Activated naive CD8-positive, alpha-beta T cell treated with anti-CD3 and anti-CD28 coated beads, Interleukin-2, amount 10 ng/mL, durations not matched to agents 7 days and 5 days (primary cell): ENCODE measurements around the gene PURA. TPM values are rescaled to one million over a fixed set of nuclear protein-coding genes. Genes with fewer than 3 reads are reported as not detected.

Source experiments
- ATAC-seq: fragments of 150-1000 bp; cut with Tn5 transposase; one replicate; pipeline ENCODE4 v1.10.0; 2021; ENCODE audit warnings: low read depth, moderate library complexity
- POLR2A ChIA-PET: fragments of 350-600 bp; sonication (Branson Sonifier 250); formaldehyde crosslinking; loops from one replicate; lab custom pipeline; 2021; ENCODE audit warnings: antibody characterized with exemption; lab: Charles Lee
- DNase-seq: peaks from one replicate; pipeline ENCODE4 v3.0.0; 2021
- H3K27ac Mint-ChIP-seq: one replicate; pipeline ENCODE4 v1.8.0; 2022; ENCODE audit warnings: mild to moderate bottlenecking, mixed read lengths
- H3K27me3 Mint-ChIP-seq: one replicate; pipeline ENCODE4 v1.8.0; 2022; ENCODE audit warnings: mild to moderate bottlenecking, moderate library complexity, mixed read lengths
- H3K36me3 Mint-ChIP-seq: one replicate; pipeline ENCODE4 v1.8.0; 2021; ENCODE audit warnings: mild to moderate bottlenecking, mixed read lengths
- H3K4me1 Mint-ChIP-seq: one replicate; pipeline ENCODE4 v1.8.0; 2021; ENCODE audit warnings: mixed read lengths
- H3K4me3 Mint-ChIP-seq: one replicate; pipeline ENCODE4 v1.8.0; 2022; ENCODE audit warnings: mild to moderate bottlenecking, moderate library complexity, mixed read lengths
- H3K9me3 Mint-ChIP-seq: one replicate; pipeline ENCODE4 v1.8.0; 2021; ENCODE audit warnings: mixed read lengths
- total RNA-seq, 2 experiments: library from RNA; stranded (reverse); gene quantifications; one replicate each; pipeline ENCODE4 v1.2.3, GENCODE V29; 2021

The PURA gene
- total RNA-seq, 2 experiments from 2014 or later, result 19.8 TPM

GRCh38 chr5:140133514-140134167 is 19.7 kb downstream of the PURA start:
- Mint-ChIP-seq H3K9me3 (no peaks in the 10 kb centered on the region), H3K36me3 (no peaks in the 10 kb centered on the region), H3K4me3 (no peak overlapping the region), H3K27me3 (peaks cover 6% of the 10 kb centered on the region), H3K27ac (no peak overlapping the region), H3K4me1 (peaks cover 38% of the 10 kb centered on the region)
- no peak for ATAC-seq
- DNase-seq, result no peak
- POLR2A ChIA-PET, result interaction anchor here (1.2 kb wide), 1 partner anchor 26 kb away, joined by 4 read pairs; no protein-coding TSS in a partner anchor

- H3K9me3 Mint-ChIP-seq, result no peaks in the 10 kb centered on the region
- ATAC-seq (no peak), DNase-seq (no peak)
- H3K36me3 Mint-ChIP-seq, result no peaks in the 10 kb centered on the region
- no peak overlapping the region for H3K4me3 Mint-ChIP-seq
- POLR2A ChIA-PET, result interaction anchor here (1.2 kb wide), 1 partner anchor 27 kb away, joined by 4 read pairs; no protein-coding TSS in a partner anchor
- H3K27me3 Mint-ChIP-seq, result peaks cover 6% of the 10 kb centered on the region
- H3K4me1 Mint-ChIP-seq, result peaks cover 38% of the 10 kb centered on the region
- H3K27ac Mint-ChIP-seq, result peak overlapping the region; percentile 50
These were observed 20.5 kb downstream of the PURA start for GRCh38 chr5:140134277-140134935.

- ATAC-seq (no peak), DNase-seq (no peak)
- Mint-ChIP-seq H3K27ac (no peak overlapping the region), H3K36me3 (no peaks in the 10 kb centered on the region), H3K27me3 (peaks cover 6% of the 10 kb centered on the region), H3K9me3 (no peaks in the 10 kb centered on the region), H3K4me1 (peaks cover 38% of the 10 kb centered on the region), H3K4me3 (no peak overlapping the region)
- POLR2A ChIA-PET, result interaction anchor here (0.7 kb wide), 1 partner anchor 12 kb away, joined by 3 read pairs; no protein-coding TSS in a partner anchor
These were observed 21.2 kb downstream of the PURA start for GRCh38 chr5:140135127-140135526.

- POLR2A ChIA-PET, result no interaction called here
These were observed 22.7 kb downstream of the PURA start for GRCh38 chr5:140136624-140137023.

GRCh38 chr5:140140435-140140834 is 26.5 kb downstream of the PURA start:
- POLR2A ChIA-PET, result no interaction called here
- Mint-ChIP-seq H3K4me1 (peaks cover 9% of the 10 kb centered on the region), H3K27me3 (peaks cover 9% of the 10 kb centered on the region), H3K36me3 (no peaks in the 10 kb centered on the region), H3K4me3 (no peak overlapping the region), H3K27ac (no peak overlapping the region), H3K9me3 (no peaks in the 10 kb centered on the region)
- DNase-seq (no peak), ATAC-seq (no peak)

More at GRCh38 chr5:140136624-140137023, 22.7 kb downstream of the PURA start:
- no peak overlapping the region for H3K27ac Mint-ChIP-seq
- ATAC-seq (no peak), DNase-seq (no peak)
- H3K27me3 Mint-ChIP-seq, result peaks cover 6% of the 10 kb centered on the region
- no peaks in the 10 kb centered on the region for H3K9me3 Mint-ChIP-seq
- H3K4me1 Mint-ChIP-seq, result peaks cover 28% of the 10 kb centered on the region
- no peaks in the 10 kb centered on the region for H3K36me3 Mint-ChIP-seq
- no peak overlapping the region for H3K4me3 Mint-ChIP-seq

- H3K27me3 Mint-ChIP-seq, result peaks cover 13% of the 10 kb centered on the region
- peaks cover 12% of the 10 kb centered on the region for H3K4me1 Mint-ChIP-seq
- no peaks in the 10 kb centered on the region for H3K36me3 Mint-ChIP-seq
- no peak overlapping the region for H3K27ac Mint-ChIP-seq
- ATAC-seq (no peak), DNase-seq (no peak)
- H3K4me3 Mint-ChIP-seq, result no peak overlapping the region
- H3K9me3 Mint-ChIP-seq, result no peaks in the 10 kb centered on the region
- POLR2A ChIA-PET, result no interaction called here
These were observed 27.3 kb downstream of the PURA start for GRCh38 chr5:140141241-140141640.

- no peak overlapping the region for H3K4me3 Mint-ChIP-seq
- POLR2A ChIA-PET, result no interaction called here
- no peaks in the 10 kb centered on the region for H3K9me3 Mint-ChIP-seq
- DNase-seq, result no peak
- no peaks in the 10 kb centered on the region for H3K36me3 Mint-ChIP-seq
- H3K27me3 Mint-ChIP-seq, result peaks cover 19% of the 10 kb centered on the region
- H3K4me1 Mint-ChIP-seq, result peaks cover 12% of the 10 kb centered on the region
- H3K27ac Mint-ChIP-seq, result no peak overlapping the region
- no peak for ATAC-seq
These were observed 28.3 kb downstream of the PURA start for GRCh38 chr5:140142246-140142645.

GRCh38 chr5:140142856-140143255 is 28.9 kb downstream of the PURA start:
- Mint-ChIP-seq H3K4me3 (no peak overlapping the region), H3K9me3 (no peaks in the 10 kb centered on the region), H3K27me3 (peaks cover 25% of the 10 kb centered on the region), H3K4me1 (peaks cover 10% of the 10 kb centered on the region), H3K27ac (no peak overlapping the region), H3K36me3 (no peaks in the 10 kb centered on the region)
- no peak for DNase-seq
- ATAC-seq, result no peak
- POLR2A ChIA-PET, result no interaction called here

- H3K9me3 Mint-ChIP-seq, result no peaks in the 10 kb centered on the region
- no peak overlapping the region for H3K4me3 Mint-ChIP-seq
- peaks cover 31% of the 10 kb centered on the region for H3K27me3 Mint-ChIP-seq
- peaks cover 8% of the 10 kb centered on the region for H3K4me1 Mint-ChIP-seq
- ATAC-seq, result no peak
- no peaks in the 10 kb centered on the region for H3K36me3 Mint-ChIP-seq
- POLR2A ChIA-PET, result interaction anchor here (0.6 to 1.1 kb wide), 4 partner anchors 28 to 67 kb away, joined by 3 to 6 read pairs (median 3); no protein-coding TSS in a partner anchor
- no peak overlapping the region for H3K27ac Mint-ChIP-seq
- no peak for DNase-seq
These were observed 29.8 kb downstream of the PURA start for GRCh38 chr5:140143521-140144258.

- ATAC-seq (no peak), DNase-seq (no peak)
- POLR2A ChIA-PET, result interaction anchor here (1.8 kb wide), 1 partner anchor 38 kb away, joined by 5 read pairs; no protein-coding TSS in a partner anchor
- H3K27me3 Mint-ChIP-seq, result peaks cover 31% of the 10 kb centered on the region
- no peaks in the 10 kb centered on the region for H3K9me3 Mint-ChIP-seq
- peak overlapping the region; percentile 57 for H3K4me3 Mint-ChIP-seq
- peaks cover 8% of the 10 kb centered on the region for H3K4me1 Mint-ChIP-seq
- H3K36me3 Mint-ChIP-seq, result no peaks in the 10 kb centered on the region
- H3K27ac Mint-ChIP-seq, result no peak overlapping the region
These were observed 31.3 kb downstream of the PURA start for GRCh38 chr5:140145256-140145655.

GRCh38 chr5:140145818-140146522 is 32.1 kb downstream of the PURA start:
- Mint-ChIP-seq H3K27ac (no peak overlapping the region), H3K4me3 (peak overlapping the region; percentile 57), H3K36me3 (no peaks in the 10 kb centered on the region), H3K9me3 (no peaks in the 10 kb centered on the region), H3K4me1 (peaks cover 8% of the 10 kb centered on the region), H3K27me3 (peaks cover 31% of the 10 kb centered on the region)
- peak; percentile 77 for DNase-seq
- POLR2A ChIA-PET, result interaction anchor here (1.0 to 1.8 kb wide), 2 partner anchors 10 to 39 kb away, joined by 3 to 5 read pairs; no protein-coding TSS in a partner anchor
- peak; percentile 67 for ATAC-seq

GRCh38 chr5:140146523-140146842 is 32.6 kb downstream of the PURA start:
- Mint-ChIP-seq H3K4me1 (peaks cover 8% of the 10 kb centered on the region), H3K9me3 (no peaks in the 10 kb centered on the region), H3K4me3 (peak overlapping the region; percentile 32), H3K27ac (no peak overlapping the region), H3K36me3 (no peaks in the 10 kb centered on the region), H3K27me3 (peaks cover 31% of the 10 kb centered on the region)
- POLR2A ChIA-PET, result interaction anchor here (1.0 to 1.8 kb wide), 2 partner anchors 11 to 39 kb away, joined by 3 to 5 read pairs; no protein-coding TSS in a partner anchor
- no peak for ATAC-seq
- no peak for DNase-seq

- no peak for ATAC-seq
- H3K9me3 Mint-ChIP-seq, result no peaks in the 10 kb centered on the region
- POLR2A ChIA-PET, result no interaction called here
- H3K27me3 Mint-ChIP-seq, result peaks cover 31% of the 10 kb centered on the region
- H3K36me3 Mint-ChIP-seq, result no peaks in the 10 kb centered on the region
- H3K4me1 Mint-ChIP-seq, result peaks cover 8% of the 10 kb centered on the region
- H3K4me3 Mint-ChIP-seq, result no peak overlapping the region
- DNase-seq, result no peak
- H3K27ac Mint-ChIP-seq, result no peak overlapping the region
These were observed 33.6 kb downstream of the PURA start for GRCh38 chr5:140147460-140147859.
